Tibial artery (tissue), 4 donors: ENCODE measurements around the gene GABRG3.
"Not testable (repeated sequence)": the region's sequence is repeated elsewhere in the genome, so short reads cannot be mapped to it uniquely, and the experiment has no call there.

Source experiments
- DNase-seq, 2 donors: peaks; one replicate each; pipeline ENCODE4 v3.0.0-alpha.2; 2019
- H3K27ac ChIP-seq, 2 donors: fragments of 200-600 bp; sonication (generic) in 1 of 2; 1 replicate in 1 of 2; 2 replicates in 1 of 2; pipeline ENCODE4 v1.5.1; 2018 to 2019; ENCODE audit warnings: mild to moderate bottlenecking in 1 of 2
- H3K27me3 ChIP-seq, 2 donors: fragments of 200-600 bp; sonication (generic) in 1 of 2; one replicate each; pipeline versions ENCODE4 v1.5.1 to v1.6.0; 2016 to 2019
- H3K36me3 ChIP-seq, 3 donors: fragments of 200-600 bp; sonication (generic) in 2 of 3; one replicate each; pipeline ENCODE4 v1.5.1; 2016 to 2019; ENCODE audit warnings: mild to moderate bottlenecking in 2 of 3
- H3K4me1 ChIP-seq, 4 donors: fragments of 200-600 bp; sonication (generic) in 2 of 4; 1 replicate in 3 of 4; 2 replicates in 1 of 4; pipeline ENCODE4 v1.5.1; 2016 to 2019
- H3K4me3 ChIP-seq, 2 donors: fragments of 200-600 bp; sonication (generic) in 1 of 2; 1 replicate in 1 of 2; 2 replicates in 1 of 2; pipeline ENCODE4 v1.5.1; 2018 to 2019; ENCODE audit warnings: mild to moderate bottlenecking in 2 of 2
- H3K9me3 ChIP-seq, 3 donors: fragments of 200-600 bp; sonication (generic) in 1 of 3; one replicate each; pipeline ENCODE4 v1.5.1; 2016 to 2019
- CTCF ChIP-seq, 2 experiments: fragments of 200-600 bp in 1 of 2; fragments of 450-650 bp in 1 of 2; IDR thresholded peaks; one replicate each; pipeline ENCODE4 v1.5.1; 2017 to 2019; ENCODE audit warnings: antibody characterized with exemption in 2 of 2, mild to moderate bottlenecking in 1 of 2, moderate library complexity in 1 of 2
- intact Hi-C: fragments of 100-400 bp; cut with DNase I; formaldehyde crosslinking; loops from one replicate; pipeline ENCODE4 v1.15.0; 2023; ENCODE audit warnings: low total_unique reads

The GABRG3 gene

GRCh38 chr15:27176785-27177406 is 205.9 kb downstream of the GABRG3 start:
- Histone ChIP-seq H3K27me3 (no peaks in the 10 kb centered on the region), H3K4me3 (no peak overlapping the region), H3K9me3 (peaks cover 0 to 19% (median 14%) of the 10 kb centered on the region in 3 donors), H3K27ac (no peak overlapping the region), H3K4me1 (no peaks in the 10 kb centered on the region), H3K36me3 (no peaks in the 10 kb centered on the region)
- TF ChIP-seq CTCF (IDR thresholded peaks at IDR 0.05): no peak
- DNase-seq: no peak
- intact Hi-C loops: no loop called here

- peaks cover 0 to 19% (median 14%) of the 10 kb centered on the region in 3 donors for H3K9me3 ChIP-seq
- TF ChIP-seq CTCF (IDR thresholded peaks at IDR 0.05): no peak
- no peaks in the 10 kb centered on the region for H3K27me3 ChIP-seq
- DNase-seq: no peak
- H3K4me1 ChIP-seq: no peaks in the 10 kb centered on the region
- intact Hi-C loops: no loop called here
- no peaks in the 10 kb centered on the region for H3K36me3 ChIP-seq
- no peak overlapping the region for H3K27ac ChIP-seq
- no peak overlapping the region for H3K4me3 ChIP-seq
Observed at GRCh38 chr15:27179789-27180188, 208.8 kb downstream of the GABRG3 start.

- intact Hi-C loops: no loop called here
- TF ChIP-seq CTCF (IDR thresholded peaks at IDR 0.05): no peak
- H3K36me3 ChIP-seq: no peaks in the 10 kb centered on the region
- no peaks in the 10 kb centered on the region for H3K27me3 ChIP-seq
- H3K9me3 ChIP-seq: peaks cover 0 to 7% (median 0%) of the 10 kb centered on the region in 3 donors
- H3K27ac ChIP-seq: no peak overlapping the region
- no peaks in the 10 kb centered on the region for H3K4me1 ChIP-seq
- no peak for DNase-seq
- H3K4me3 ChIP-seq: no peak overlapping the region
Observed at GRCh38 chr15:27182561-27183110, 211.7 kb downstream of the GABRG3 start.

- Histone ChIP-seq H3K27ac (no peak overlapping the region), H3K4me1 (no peaks in the 10 kb centered on the region), H3K9me3 (peaks cover 0 to 7% (median 0%) of the 10 kb centered on the region in 3 donors), H3K4me3 (no peak overlapping the region), H3K36me3 (no peaks in the 10 kb centered on the region), H3K27me3 (no peaks in the 10 kb centered on the region)
- DNase-seq: no peak
- intact Hi-C loops: no loop called here
- TF ChIP-seq CTCF (IDR thresholded peaks at IDR 0.05): no peak
Observed at GRCh38 chr15:27183201-27183600, 212.2 kb downstream of the GABRG3 start.

GRCh38 chr15:27191515-27191914 is 220.5 kb downstream of the GABRG3 start:
- DNase-seq, H3K9me3 ChIP-seq, H3K4me1 ChIP-seq, intact Hi-C loops, H3K27me3 ChIP-seq, H3K4me3 ChIP-seq, H3K27ac ChIP-seq, H3K36me3 ChIP-seq: not testable (repeated sequence)

GRCh38 chr15:27196691-27197090 is 225.7 kb downstream of the GABRG3 start:
- Histone ChIP-seq H3K27ac (no peak overlapping the region), H3K9me3 (peaks cover 0 to 6% (median 0%) of the 10 kb centered on the region in 3 donors), H3K4me1 (no peaks in the 10 kb centered on the region), H3K27me3 (no peaks in the 10 kb centered on the region), H3K4me3 (no peak overlapping the region), H3K36me3 (no peaks in the 10 kb centered on the region)
- no peak for TF ChIP-seq CTCF (IDR thresholded peaks at IDR 0.05)
- intact Hi-C loops: no loop called here
- no peak for DNase-seq
